HG03095 (cell line): ENCODE measurements around the gene CC2D2B.
"Not testable (repeated sequence)": the region's sequence is repeated elsewhere in the genome, so short reads cannot be mapped to it uniquely, and the experiment has no call there.

Source experiments
- ATAC-seq: cut with Tn5 transposase; IDR thresholded peaks from one replicate; pipeline ENCODE4 v1.9.1; 2021; ENCODE audit warnings: moderate library complexity; ENCODE audit not compliant: unreplicated experiment

Gene CC2D2B

GRCh38 chr10:95905897-95906580 lies 1.7 kb upstream of the CC2D2B start:
- ATAC-seq = not testable (repeated sequence)

- peak; percentile 27 for ATAC-seq
These were observed 909 bp upstream of the CC2D2B start for GRCh38 chr10:95906677-95907455.

- no peak for ATAC-seq
These were observed 675 bp downstream of the CC2D2B start for GRCh38 chr10:95908450-95908849.

- no peak for ATAC-seq
These were observed 1.8 kb downstream of the CC2D2B start for GRCh38 chr10:95909561-95909960.

GRCh38 chr10:95916039-95916438 lies 8.3 kb downstream of the CC2D2B start:
- ATAC-seq = not testable (repeated sequence)

GRCh38 chr10:95920798-95921426 lies 13.1 kb downstream of the CC2D2B start:
- ATAC-seq = no peak

GRCh38 chr10:95925033-95925432 lies 17.3 kb downstream of the CC2D2B start:
- no peak for ATAC-seq

- no peak for ATAC-seq
These were observed 27.7 kb downstream of the CC2D2B start for GRCh38 chr10:95935429-95935828.

GRCh38 chr10:95941115-95941514 lies 33.3 kb downstream of the CC2D2B start:
- no peak for ATAC-seq

- no peak for ATAC-seq
These were observed 55.6 kb downstream of the CC2D2B start for GRCh38 chr10:95963202-95963990.

- ATAC-seq = no peak
These were observed 56.2 kb downstream of the CC2D2B start for GRCh38 chr10:95963991-95964389.

- no peak for ATAC-seq
These were observed 57.0 kb downstream of the CC2D2B start for GRCh38 chr10:95964756-95965155.

GRCh38 chr10:95976362-95977229 lies 68.8 kb downstream of the CC2D2B start:
- ATAC-seq = no peak

GRCh38 chr10:95982200-95982599 lies 74.4 kb downstream of the CC2D2B start:
- no peak for ATAC-seq

- peak; percentile 94 for ATAC-seq
These were observed 80.1 kb downstream of the CC2D2B start for GRCh38 chr10:95987685-95988426.

- no peak for ATAC-seq
These were observed 80.9 kb downstream of the CC2D2B start for GRCh38 chr10:95988702-95989101.

- not testable (repeated sequence) for ATAC-seq
These were observed 86.6 kb downstream of the CC2D2B start for GRCh38 chr10:95994376-95994775.

GRCh38 chr10:95998255-95998784 lies 90.5 kb downstream of the CC2D2B start:
- no peak for ATAC-seq

- ATAC-seq = no peak
These were observed 106.2 kb downstream of the CC2D2B start for GRCh38 chr10:96013956-96014355.
